NB4 (cell line): ENCODE measurements around the gene OR4S1.

Experiments used
- TF ChIP-seq, protein P1 (sequence below): IDR thresholded peaks from one replicate; pipeline ENCODE4 v1.5.1; 2012; ENCODE audit warnings: low read depth, low read length
- TF ChIP-seq, protein P2 (sequence below): IDR thresholded peaks from 2 replicates; pipeline ENCODE4 v1.6.1; 2011; ENCODE audit warnings: low read depth, low read length

- TF ChIP-seq, protein P1, sequence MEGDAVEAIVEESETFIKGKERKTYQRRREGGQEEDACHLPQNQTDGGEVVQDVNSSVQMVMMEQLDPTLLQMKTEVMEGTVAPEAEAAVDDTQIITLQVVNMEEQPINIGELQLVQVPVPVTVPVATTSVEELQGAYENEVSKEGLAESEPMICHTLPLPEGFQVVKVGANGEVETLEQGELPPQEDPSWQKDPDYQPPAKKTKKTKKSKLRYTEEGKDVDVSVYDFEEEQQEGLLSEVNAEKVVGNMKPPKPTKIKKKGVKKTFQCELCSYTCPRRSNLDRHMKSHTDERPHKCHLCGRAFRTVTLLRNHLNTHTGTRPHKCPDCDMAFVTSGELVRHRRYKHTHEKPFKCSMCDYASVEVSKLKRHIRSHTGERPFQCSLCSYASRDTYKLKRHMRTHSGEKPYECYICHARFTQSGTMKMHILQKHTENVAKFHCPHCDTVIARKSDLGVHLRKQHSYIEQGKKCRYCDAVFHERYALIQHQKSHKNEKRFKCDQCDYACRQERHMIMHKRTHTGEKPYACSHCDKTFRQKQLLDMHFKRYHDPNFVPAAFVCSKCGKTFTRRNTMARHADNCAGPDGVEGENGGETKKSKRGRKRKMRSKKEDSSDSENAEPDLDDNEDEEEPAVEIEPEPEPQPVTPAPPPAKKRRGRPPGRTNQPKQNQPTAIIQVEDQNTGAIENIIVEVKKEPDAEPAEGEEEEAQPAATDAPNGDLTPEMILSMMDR, result no peak
- TF ChIP-seq, protein P2, sequence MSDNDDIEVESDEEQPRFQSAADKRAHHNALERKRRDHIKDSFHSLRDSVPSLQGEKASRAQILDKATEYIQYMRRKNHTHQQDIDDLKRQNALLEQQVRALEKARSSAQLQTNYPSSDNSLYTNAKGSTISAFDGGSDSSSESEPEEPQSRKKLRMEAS, result no peak
Measured at GRCh38 chr11:48354013-48354412, 48.0 kb downstream of the OR4S1 start.
